GM21390 (cell line): ENCODE results near the gene NAA80.
A peak's percentile ranks its signal among the peaks of the same experiment; 100 is the strongest.

Experiments
- ATAC-seq: cut with Tn5 transposase; IDR thresholded peaks from one replicate; pipeline ENCODE4 v1.9.1; 2021; ENCODE audit not compliant: unreplicated experiment

NAA80 gene

GRCh38 chr3:50298836-50299637 is at the start of gene NAA80, which contains the start of gene HYAL3:
Gene NAA80, minus strand, starts transcription at chr3:50299405. Its CDS starts 1,942 bp downstream, at chr3:50297463.
Gene HYAL3, minus strand, starts transcription at chr3:50299405. Its CDS starts 3,803 bp downstream, at chr3:50295602.
- peak; percentile 84 for ATAC-seq

GRCh38 chr3:50347187-50347813 is 48.1 kb upstream of the NAA80 start:
- no peak for ATAC-seq

- ATAC-seq, result no peak
Observed at GRCh38 chr3:50345586-50346234, 46.5 kb upstream of the NAA80 start, which contains the start of gene ZMYND10. Gene ZMYND10, minus strand, starts transcription at chr3:50345732. Its CDS starts 153 bp downstream, at chr3:50345579.

- no peak for ATAC-seq
Observed at GRCh38 chr3:50345008-50345407, 45.8 kb upstream of the NAA80 start.

- no peak for ATAC-seq
Observed at GRCh38 chr3:50342813-50343633, 43.8 kb upstream of the NAA80 start.

- no peak for ATAC-seq
Observed at GRCh38 chr3:50341996-50342650, 42.9 kb upstream of the NAA80 start.

- no peak for ATAC-seq
Observed at GRCh38 chr3:50341537-50341936, 42.3 kb upstream of the NAA80 start.

GRCh38 chr3:50340448-50341329 is 41.5 kb upstream of the NAA80 start, which contains the start of gene RASSF1:
Gene RASSF1, minus strand, starts transcription at chr3:50340836. Its CDS starts 31 bp downstream, at chr3:50340805.
- peak; percentile 28 for ATAC-seq

GRCh38 chr3:50340147-50340447 is 40.9 kb upstream of the NAA80 start:
- ATAC-seq, result no peak

- no peak for ATAC-seq
Observed at GRCh38 chr3:50339485-50340146, 40.4 kb upstream of the NAA80 start.

GRCh38 chr3:50338965-50339364 is 39.8 kb upstream of the NAA80 start:
- ATAC-seq, result no peak

- ATAC-seq, result peak; percentile 64
Observed at GRCh38 chr3:50337175-50337861, 38.1 kb upstream of the NAA80 start.

- ATAC-seq, result peak; percentile 24
Observed at GRCh38 chr3:50336452-50337174, 37.4 kb upstream of the NAA80 start.

GRCh38 chr3:50334339-50335075 is 35.3 kb upstream of the NAA80 start:
- ATAC-seq, result no peak

GRCh38 chr3:50333744-50334328 is 34.6 kb upstream of the NAA80 start:
- no peak for ATAC-seq

GRCh38 chr3:50331364-50331907 is 32.2 kb upstream of the NAA80 start:
- no peak for ATAC-seq
